OCI-LY7 (cell line): ENCODE data around the gene LHFPL2. TPM values are rescaled to one million over a fixed set of nuclear protein-coding genes. Genes with fewer than 3 reads are reported as not detected.

Source experiments
- BruUV-seq: library from RNA; stranded (reverse); fragments of 400-500 nt; replicated peaks from 2 replicates; lab custom pipeline; 2021; lab: Mats Ljungman, UMichigan
- CTCF ChIA-PET: fragments of 300-600 bp; sonication (Branson Sonifier 250); formaldehyde crosslinking; loops from one replicate; lab custom pipeline; 2022; ENCODE audit warnings: antibody characterized with exemption; ENCODE audit not compliant: unreplicated experiment; lab: Charles Lee
- POLR2A ChIA-PET: fragments of 300-600 bp; sonication (Branson Sonifier 250); formaldehyde crosslinking; loops from one replicate; lab custom pipeline; 2022; ENCODE audit warnings: antibody characterized with exemption; lab: Charles Lee
- DNase-seq: peaks from one replicate; pipeline ENCODE4 v3.0.0-alpha.2; 2015; ENCODE audit warnings: low spot score
- H2AFZ ChIP-seq: fragments of 200-600 bp; sonication (generic), shearing (Covaris generic); 2 replicates; pipeline ENCODE4 v1.6.1; 2014; ENCODE audit warnings: mild to moderate bottlenecking, antibody characterized with exemption, low read length, moderate library complexity
- H3K27ac ChIP-seq: fragments of 200-600 bp; sonication (generic); 2 replicates; pipeline ENCODE4 v1.5.1; 2014; ENCODE audit warnings: mixed run types, low read depth, mild to moderate bottlenecking, moderate library complexity, low read length, inconsistent platforms; ENCODE audit not compliant: poor library complexity, severe bottlenecking
- H3K36me3 ChIP-seq: fragments of 200-600 bp; sonication (generic); 2 replicates; pipeline ENCODE4 v1.6.1; 2014; ENCODE audit warnings: mild to moderate bottlenecking, antibody characterized with exemption, low read length, moderate library complexity, mixed read lengths; ENCODE audit not compliant: insufficient read depth
- H3K4me1 ChIP-seq: fragments of 200-600 bp; sonication (generic); 2 replicates; pipeline ENCODE4 v1.5.1; 2014; ENCODE audit warnings: mild to moderate bottlenecking, low read length; ENCODE audit not compliant: insufficient read depth, poor library complexity, severe bottlenecking
- H3K4me2 ChIP-seq: fragments of 200-600 bp; sonication (generic); 2 replicates; pipeline ENCODE4 v1.6.1; 2014; ENCODE audit warnings: mild to moderate bottlenecking, low read length
- H3K4me3 ChIP-seq: fragments of 200-600 bp; sonication (generic); 2 replicates; pipeline ENCODE4 v1.5.1; 2014; ENCODE audit warnings: mild to moderate bottlenecking, low read depth, low read length; ENCODE audit not compliant: poor library complexity, severe bottlenecking
- H3K79me2 ChIP-seq: fragments of 200-600 bp; sonication (generic); 2 replicates; pipeline ENCODE4 v1.6.1; 2016; ENCODE audit warnings: low read depth, mild to moderate bottlenecking, low read length, moderate library complexity, mixed read lengths; ENCODE audit not compliant: insufficient read depth
- H3K9me2 ChIP-seq: fragments of 200-600 bp; sonication (generic); 2 replicates; pipeline ENCODE4 v1.6.1; 2016; ENCODE audit warnings: mild to moderate bottlenecking, low read length, mixed read lengths; ENCODE audit not compliant: insufficient read depth
- H3K9me3 ChIP-seq: fragments of 200-600 bp; sonication (generic); 2 replicates; pipeline ENCODE4 v1.6.1; 2014; ENCODE audit warnings: mild to moderate bottlenecking, mixed run types, low read length, mixed read lengths
- H4K20me1 ChIP-seq: fragments of 200-600 bp; sonication (generic); 2 replicates; pipeline ENCODE4 v1.6.1; 2014; ENCODE audit warnings: mild to moderate bottlenecking, antibody characterized with exemption, low read length, moderate library complexity, mixed read lengths; ENCODE audit not compliant: insufficient read depth
- CTCF ChIP-seq: fragments of 200-600 bp; sonication (generic); conservative IDR thresholded peaks from 2 replicates; pipeline ENCODE4 v1.5.1; 2014; ENCODE audit warnings: mild to moderate bottlenecking, antibody characterized with exemption, low read length, moderate library complexity, mixed read lengths
- EZH2phosphoT487 ChIP-seq: fragments of 200-600 bp; sonication (generic); IDR thresholded peaks from 2 replicates; pipeline ENCODE4 v1.6.1; 2018; ENCODE audit warnings: low read depth, borderline replicate concordance, mild to moderate bottlenecking, mixed run types, antibody characterized with exemption, low read length, moderate library complexity, mixed read lengths
- intact Hi-C: fragments of 100-400 bp; cut with micrococcal nuclease; formaldehyde crosslinking; loops from one replicate; pipeline ENCODE4 v1.10.0; 2022; ENCODE audit not compliant: unreplicated experiment
- total RNA-seq, 2 experiments: library from RNA; depleted of rRNA in 1 of 2; stranded (reverse); fragments of >200 nt in 1 of 2; shearing (Covaris generic) in 1 of 2; gene quantifications; 2 replicates each; pipeline ENCODE4 v1.2.3, GENCODE V29; 2014 to 2022

LHFPL2 gene
- total RNA-seq, 2 experiments from 2014 or later = 12.2 to 24.0 TPM

GRCh38 chr5:78679905-78680304, 31.3 kb upstream of the LHFPL2 start:
- Histone ChIP-seq H3K36me3 (peaks cover 17% of the 10 kb centered on the region), H4K20me1 (no peaks in the 10 kb centered on the region), H3K27ac (no peak overlapping the region), H3K9me3 (no peaks in the 10 kb centered on the region), H3K79me2 (peaks cover 5% of the 10 kb centered on the region; the same call in 1 of the 2 replicates), H3K9me2 (no peaks in the 10 kb centered on the region), H3K4me1 (no peaks in the 10 kb centered on the region), H2AFZ (no peak overlapping the region), H3K4me2 (no peak overlapping the region), H3K4me3 (no peak overlapping the region)
- POLR2A ChIA-PET = no interaction called here
- no peak for DNase-seq
- TF ChIP-seq EZH2phosphoT487 = no peak
- TF ChIP-seq CTCF = no peak
- CTCF ChIA-PET = no interaction called here
- intact Hi-C loops = no loop called here
- BruUV-seq = no TSS peak

DNA sequence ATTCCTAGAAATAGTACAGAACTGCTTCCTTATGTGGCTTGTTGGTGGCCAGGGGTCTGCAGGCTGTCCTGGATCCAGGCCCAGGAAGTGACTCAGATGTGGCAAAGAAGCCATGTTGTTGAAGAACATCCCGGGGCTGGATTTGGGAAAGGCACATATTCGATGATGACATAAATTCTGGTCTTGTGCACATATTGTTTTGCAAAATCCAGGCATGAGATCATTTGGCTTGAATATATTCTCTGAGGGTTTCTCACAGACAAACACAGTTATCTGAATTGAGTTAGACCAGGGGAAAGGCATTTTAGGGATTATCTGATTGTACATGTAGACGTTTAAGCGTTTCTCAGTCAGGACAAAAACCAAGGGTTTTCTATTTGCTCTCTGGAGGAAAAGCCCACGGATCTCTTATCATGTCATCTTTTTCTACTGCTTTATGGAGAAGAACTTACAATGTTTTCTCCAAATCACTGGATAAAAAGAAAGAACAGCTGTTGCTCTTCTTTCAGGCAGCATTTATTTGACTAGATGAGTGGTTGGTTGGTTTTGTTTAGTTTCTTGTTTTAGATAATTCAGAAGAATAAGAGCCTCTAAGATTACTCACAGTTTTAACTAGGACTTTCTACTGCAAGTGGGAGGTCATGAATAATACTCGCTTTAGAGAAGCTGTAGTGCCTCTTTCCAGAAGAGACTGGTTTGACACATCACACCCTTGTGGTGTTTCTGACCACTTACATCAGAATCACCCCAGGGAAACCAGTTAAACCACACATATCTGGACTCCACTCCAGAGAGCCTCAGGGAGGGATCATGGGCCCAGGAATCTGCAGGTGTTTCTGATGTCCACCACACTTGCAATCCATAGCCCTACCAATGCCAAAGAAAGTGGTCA, 29.5 kb upstream of the LHFPL2 start:
- Histone ChIP-seq H3K27ac (no peak overlapping the region), H3K9me2 (no peaks in the 10 kb centered on the region), H3K4me3 (no peak overlapping the region), H3K36me3 (peaks cover 17% of the 10 kb centered on the region), H3K79me2 (peaks cover 5% of the 10 kb centered on the region; the same call in 1 of the 2 replicates), H4K20me1 (no peaks in the 10 kb centered on the region), H2AFZ (no peak overlapping the region), H3K9me3 (no peaks in the 10 kb centered on the region), H3K4me2 (no peak overlapping the region), H3K4me1 (no peaks in the 10 kb centered on the region)
- BruUV-seq = no TSS peak
- TF ChIP-seq CTCF (no peak), EZH2phosphoT487 (no peak)
- ChIA-PET CTCF (no interaction called here), POLR2A (no interaction called here)
- intact Hi-C loops = no loop called here
- no peak for DNase-seq
